HepG2 (cell line): Measurements from ENCODE around the gene CD7. TPM values are rescaled to one million over a fixed set of nuclear protein-coding genes. Genes with fewer than 3 reads are reported as not detected.

Experiments used
- ATAC-seq: fragments of 200-7000 bp; cut with Tn5 transposase; 3 replicates; pipeline ENCODE4 v1.9.1; 2020; ENCODE audit warnings: mild to moderate bottlenecking, moderate library complexity
- BruUV-seq: library from RNA; stranded (reverse); fragments of 400-500 nt; replicated peaks from 2 replicates; lab custom pipeline; 2021; lab: Mats Ljungman, UMichigan
- CTCF ChIA-PET: fragments of 300-600 bp; formaldehyde crosslinking; extraction: SDS; loops from one replicate; lab custom pipeline; 2021; ENCODE audit warnings: low total read pairs, inconsistent platforms, low intra/inter-chr PET ratio; lab: Yijun Ruan, JAX
- POLR2A ChIA-PET: fragments of 350-600 bp; sonication (Branson Sonifier 250); formaldehyde crosslinking; loops from one replicate; lab custom pipeline; 2020; ENCODE audit warnings: antibody characterized with exemption, inconsistent platforms; lab: Yijun Ruan, JAX
- DNase-seq: peaks from one replicate; pipeline ENCODE4 v3.0.0-alpha.2; 2015; ENCODE audit warnings: low spot score
- FAIRE-seq: peaks from 3 replicates; lab custom pipeline; 2011; peaks lifted over from hg19 to GRCh38; lab: Jason Lieb, UNC
- H2AFZ ChIP-seq: one replicate; pipeline ENCODE4 v1.6.1; 2011; ENCODE audit warnings: low read length, inconsistent platforms
- H3K27ac ChIP-seq: fragments of 300-600 bp; 3 replicates; pipeline ENCODE4 v1.8.0; 2011; ENCODE audit warnings: mixed run types, mild to moderate bottlenecking, mixed read lengths, low read length, inconsistent platforms; ENCODE audit not compliant: insufficient read depth; ENCODE audit errors: extremely low read length
- H3K27me3 ChIP-seq, 2 experiments: fragments of 200-600 bp in 1 of 2; 2 replicates in 1 of 2; 3 replicates in 1 of 2; pipeline versions ENCODE4 v1.6.0 to v1.8.0; 2011; ENCODE audit warnings: low read length in 2 of 2, mild to moderate bottlenecking in 2 of 2, moderate library complexity in 2 of 2, inconsistent platforms in 1 of 2; ENCODE audit not compliant: insufficient read depth in 2 of 2, control insufficient read depth in 1 of 2
- H3K36me3 ChIP-seq, 2 experiments: fragments of 200-600 bp in 1 of 2; replicated peaks in 1 of 2; 2 replicates in 1 of 2; 3 replicates in 1 of 2; pipeline versions ENCODE4 v1.5.1 to v1.8.0; 2011; ENCODE audit warnings: low read length in 2 of 2, inconsistent platforms in 1 of 2; ENCODE audit not compliant: insufficient read depth in 2 of 2, control insufficient read depth in 1 of 2
- H3K4me1 ChIP-seq: 2 replicates; pipeline ENCODE4 v1.5.1; 2012; ENCODE audit warnings: low read length, inconsistent platforms; ENCODE audit not compliant: insufficient read depth
- H3K4me2 ChIP-seq: 2 replicates; pipeline ENCODE4 v1.6.0; 2011; ENCODE audit warnings: low read depth, low read length, inconsistent platforms
- H3K4me3 ChIP-seq, 3 experiments: fragments of 200-600 bp in 1 of 3; sonication (generic), shearing (Covaris generic) in 1 of 3; replicated peaks in 1 of 3; 2 replicates each; pipeline ENCODE4 v1.5.1; 2011 to 2016; ENCODE audit warnings: low read length in 3 of 3, inconsistent platforms in 2 of 3, low read depth in 2 of 3, mild to moderate bottlenecking in 2 of 3, control low read depth in 1 of 3, mixed read lengths in 1 of 3; ENCODE audit not compliant: insufficient read depth in 1 of 3
- H3K79me2 ChIP-seq: one replicate; pipeline ENCODE4 v1.6.1; 2011; ENCODE audit warnings: low read length, inconsistent platforms; ENCODE audit not compliant: insufficient read depth
- H3K9ac ChIP-seq: 2 replicates; pipeline ENCODE4 v1.6.0; 2011; ENCODE audit warnings: mild to moderate bottlenecking, low read depth, low read length, inconsistent platforms; ENCODE audit not compliant: insufficient read depth
- H3K9me3 ChIP-seq: 2 replicates; pipeline ENCODE4 v1.5.1; 2012; ENCODE audit warnings: mild to moderate bottlenecking, low read length
- H4K20me1 ChIP-seq: 2 replicates; pipeline ENCODE4 v1.6.0; 2011; ENCODE audit warnings: inconsistent platforms, mild to moderate bottlenecking, low read length, moderate library complexity; ENCODE audit not compliant: insufficient read depth
- BCL6 ChIP-seq: IDR thresholded peaks from 2 replicates; pipeline ENCODE4 v1.6.1; 2016; ENCODE audit warnings: missing genetic modification reagents, missing compliant biosample characterization
- DRAP1 ChIP-seq: IDR thresholded peaks from 2 replicates; pipeline ENCODE4 v1.6.1; 2016; ENCODE audit warnings: missing genetic modification reagents, missing compliant biosample characterization
- ELK4 ChIP-seq: sonication (generic); formaldehyde crosslinking; IDR thresholded peaks from 2 replicates; pipeline ENCODE4 v1.9.0; 2021; ENCODE audit warnings: missing genetic modification reagents, borderline replicate concordance
- FOXP1 ChIP-seq, 2 experiments: fragments of 450-650 bp in 1 of 2; IDR thresholded peaks; 2 replicates each; pipeline ENCODE4 v1.6.1; 2017 to 2018; ENCODE audit warnings: antibody characterized with exemption in 1 of 2
- GZF1 ChIP-seq: sonication (generic); formaldehyde crosslinking; IDR thresholded peaks from 2 replicates; pipeline ENCODE4 v1.5.1; 2020; ENCODE audit warnings: mild to moderate bottlenecking, missing genetic modification reagents
- ISL2 ChIP-seq: sonication (generic); formaldehyde crosslinking; IDR thresholded peaks from 2 replicates; pipeline ENCODE4 v1.5.0; 2020; ENCODE audit warnings: missing genetic modification reagents
- JUND ChIP-seq: sonication (generic); formaldehyde crosslinking; IDR thresholded peaks from 2 replicates; pipeline ENCODE4 v1.8.0; 2022; ENCODE audit warnings: mild to moderate bottlenecking, missing genetic modification reagents
- KAT7 ChIP-seq: IDR thresholded peaks from 2 replicates; pipeline ENCODE4 v1.6.1; 2018; ENCODE audit warnings: borderline replicate concordance, missing compliant biosample characterization
- MAX ChIP-seq: IDR thresholded peaks from 2 replicates; pipeline ENCODE4 v1.6.1; 2012; ENCODE audit warnings: inconsistent platforms
- MTA3 ChIP-seq: sonication (generic); formaldehyde crosslinking; IDR thresholded peaks from 2 replicates; pipeline ENCODE4 v1.4.0; 2020; ENCODE audit warnings: missing genetic modification reagents
- NFE2L1 ChIP-seq: sonication (generic); formaldehyde crosslinking; IDR thresholded peaks from 2 replicates; pipeline ENCODE4 v1.4.0; 2020; ENCODE audit warnings: missing genetic modification reagents, mild to moderate bottlenecking, borderline replicate concordance
- PCBP1 ChIP-seq: fragments of 200-400 bp; formaldehyde crosslinking; IDR thresholded peaks from 2 replicates; pipeline ENCODE4 v1.6.1; 2017; ENCODE audit warnings: mild to moderate bottlenecking, low read depth, low read length, borderline replicate concordance
- POLR2A ChIP-seq, 2 experiments: IDR thresholded peaks; 2 replicates each; pipeline ENCODE4 v1.6.1; 2011; ENCODE audit warnings: low read depth in 2 of 2, low read length in 2 of 2, mild to moderate bottlenecking in 1 of 2, moderate library complexity in 1 of 2; ENCODE audit not compliant: insufficient read depth in 1 of 2
- RAD21 ChIP-seq: fragments of 450-650 bp; formaldehyde crosslinking; IDR thresholded peaks from 2 replicates; pipeline ENCODE4 v1.5.0; 2020; ENCODE audit warnings: mild to moderate bottlenecking
- RFXANK ChIP-seq: IDR thresholded peaks from 2 replicates; pipeline ENCODE4 v1.6.1; 2016
- SIX4 ChIP-seq: sonication (generic); formaldehyde crosslinking; IDR thresholded peaks from 2 replicates; pipeline ENCODE4 v1.4.0; 2020; ENCODE audit warnings: missing genetic modification reagents
- TARDBP ChIP-seq: sonication (generic); formaldehyde crosslinking; IDR thresholded peaks from 2 replicates; pipeline ENCODE4 v1.8.0; 2022; ENCODE audit warnings: mild to moderate bottlenecking, missing genetic modification reagents
- ZBTB20 ChIP-seq: sonication (generic); formaldehyde crosslinking; IDR thresholded peaks from 2 replicates; pipeline ENCODE4 v1.8.1; 2023; ENCODE audit warnings: missing genetic modification reagents, low read depth, mild to moderate bottlenecking, borderline replicate concordance
- ZBTB7A ChIP-seq: sonication (generic); formaldehyde crosslinking; IDR thresholded peaks from 2 replicates; pipeline ENCODE4 v1.8.0; 2022; ENCODE audit warnings: mild to moderate bottlenecking, missing genetic modification reagents
- ZNF121 ChIP-seq: sonication (generic); formaldehyde crosslinking; IDR thresholded peaks from 2 replicates; pipeline ENCODE4 v1.5.0; 2020; ENCODE audit warnings: mild to moderate bottlenecking, missing genetic modification reagents
- ZNF180 ChIP-seq: sonication (generic); formaldehyde crosslinking; IDR thresholded peaks from 2 replicates; pipeline ENCODE4 v1.4.0; 2020; ENCODE audit warnings: low read depth, missing genetic modification reagents, borderline replicate concordance
- ZNF546 ChIP-seq: sonication (generic); formaldehyde crosslinking; conservative IDR thresholded peaks from 2 replicates; pipeline ENCODE4 v1.8.1; 2023; ENCODE audit warnings: mild to moderate bottlenecking, missing genetic modification reagents
- ZNF720 ChIP-seq: sonication (generic); formaldehyde crosslinking; IDR thresholded peaks from 2 replicates; pipeline ENCODE4 v1.4.0; 2020; ENCODE audit warnings: missing genetic modification reagents
- WGBS: methylation state at CpG from one replicate; pipeline ENCODE4 v1.1.6; 2017; ENCODE audit warnings: low lambda C conversion rate; 5-methylcytosine and 5-hydroxymethylcytosine counted together
- in situ Hi-C: cut with HindIII; loops from 2 replicates; pipeline ENCODE4 v1.10.0; 2017; ENCODE audit warnings: low pct_unique_long_range_greater_than_20kb; ENCODE audit not compliant: extremely low pct_ligation_motif_present
- intact Hi-C: fragments of 100-400 bp; cut with micrococcal nuclease; formaldehyde crosslinking; loops from one replicate; pipeline ENCODE4 v1.10.0; 2022; ENCODE audit not compliant: unreplicated experiment
- polyA plus RNA-seq, 8 experiments: library from polyadenylated mRNA; depleted of rRNA in 3 of 8; stranded (reverse) in 7 of 8; unstranded in 1 of 8; fragments of >200 nt; fragmentation: Illumina TruSeq in 4 of 8; extraction: Trizol in 4 of 8; gene quantifications; 2 replicates each; pipeline versions ENCODE4 v1.2.1 to v1.2.3, GENCODE V29; 2011 to 2016; ENCODE audit warnings: low read depth in 4 of 8, missing spikeins in 1 of 8, mixed read lengths in 1 of 8; ENCODE audit not compliant: insufficient read depth in 1 of 8
- total RNA-seq, 5 experiments: library from RNA; depleted of rRNA; stranded (reverse); fragments of >200 nt; fragmentation: Illumina TruSeq; extraction: Trizol; gene quantifications; 2 replicates each; pipeline ENCODE4 v1.2.3, GENCODE V29; 2016; ENCODE audit warnings: low read depth in 1 of 5
- TF ChIP-seq, protein P1 (sequence below): sonication (generic); formaldehyde crosslinking; IDR thresholded peaks from 2 replicates; pipeline ENCODE4 v1.4.0; 2020; ENCODE audit warnings: mild to moderate bottlenecking, missing genetic modification reagents

The CD7 gene
- total and polyA plus RNA-seq, 2 of the 13 experiments (the other 11 are each of a cell fraction or from before 2014, with no cell fraction given) = 67.6 to 76.4 TPM

- Histone ChIP-seq H2AFZ (no peak overlapping the region), H4K20me1 (no peaks in the 10 kb centered on the region), H3K4me1 (peaks cover 73% of the 10 kb centered on the region), H3K27ac (no peak overlapping the region), H3K4me2 (peak overlapping the region; percentile 75), H3K9ac (peak overlapping the region; percentile 30; the same call in 1 of the 2 replicates), H3K79me2 (no peaks in the 10 kb centered on the region), H3K27me3 (no peaks in the 10 kb centered on the region), H3K4me3 (peak overlapping the region in 1 of 3 experiments; percentile 59; a peak in 1 of 6 replicates), H3K9me3 (no peaks in the 10 kb centered on the region), H3K36me3 (no peaks in the 10 kb centered on the region)
- FAIRE-seq (peak; percentile 60), DNase-seq (peak; percentile 56), ATAC-seq (peak; percentile 68)
- BruUV-seq = no TSS peak
- POLR2A ChIA-PET = interaction anchor here (0.9 to 12.8 kb wide), 16 partner anchors 9 to 76 kb away, joined by 3 to 270 read pairs (median 8); partner anchors contain the start of genes CD7, CSNK1D, SECTM1 and SLC16A3
- CTCF ChIA-PET = no interaction called here
- WGBS = 51% methylated on average over 13 of the region's 23 CpGs
- in situ Hi-C loops (no loop called here), intact Hi-C loops (loop anchor here (5.0 kb wide), 1 partner anchor 32 kb away; no protein-coding TSS in a partner anchor)
- TF ChIP-seq DRAP1 (CRISPR knock-in tag) = 0 out of 2 replicates have a peak, but pooled peaks have one; percentile 23
- TF ChIP-seq FOXP1 (IDR thresholded peaks at IDR 0.05) = no peak
- TF ChIP-seq FOXP1 (CRISPR knock-in tag; IDR thresholded peaks at IDR 0.05) = no peak
- peak; percentile 27; the same call in 1 of the 2 replicates for TF ChIP-seq RAD21 (CRISPR knock-in tag)
- TF ChIP-seq MTA3 (CRISPR knock-in tag) = no peak
- no peak for TF ChIP-seq POLR2A (IDR thresholded peaks at IDR 0.05; ENCODE audit: insufficient read depth in 1 of 2, low read depth in 2 of 2, low read length in 2 of 2)
- TF ChIP-seq ZNF720 (CRISPR knock-in tag) = no peak
- TF ChIP-seq ZNF180 (CRISPR knock-in tag) = no peak
- no peak for TF ChIP-seq GZF1
- no peak for TF ChIP-seq RFXANK (CRISPR knock-in tag)
- no peak; the same call in 1 of the 2 replicates for TF ChIP-seq ZBTB20 (CRISPR knock-in tag)
- TF ChIP-seq, protein P1, sequence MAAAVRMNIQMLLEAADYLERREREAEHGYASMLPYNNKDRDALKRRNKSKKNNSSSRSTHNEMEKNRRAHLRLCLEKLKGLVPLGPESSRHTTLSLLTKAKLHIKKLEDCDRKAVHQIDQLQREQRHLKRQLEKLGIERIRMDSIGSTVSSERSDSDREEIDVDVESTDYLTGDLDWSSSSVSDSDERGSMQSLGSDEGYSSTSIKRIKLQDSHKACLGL (CRISPR knock-in tag) = no peak
- TF ChIP-seq ZNF546 (CRISPR knock-in tag) = no peak
- TF ChIP-seq SIX4 (CRISPR knock-in tag) = no peak
- TF ChIP-seq ZNF121 = 0 out of 2 replicates have a peak, but pooled peaks have one; percentile 12
- TF ChIP-seq BCL6 (CRISPR knock-in tag) = no peak
- peak; percentile 80; the same call in 1 of the 2 replicates for TF ChIP-seq MAX
- TF ChIP-seq NFE2L1 (CRISPR knock-in tag) = no peak
- no peak for TF ChIP-seq PCBP1
- no peak for TF ChIP-seq ZBTB7A (CRISPR knock-in tag)
- no peak for TF ChIP-seq TARDBP (CRISPR knock-in tag)
- no peak for TF ChIP-seq JUND (CRISPR knock-in tag)
- 0 out of 2 replicates have a peak, but pooled peaks have one; percentile 21 for TF ChIP-seq ISL2 (CRISPR knock-in tag)
- TF ChIP-seq ELK4 = no peak
- 0 out of 2 replicates have a peak, but pooled peaks have one; percentile 42 for TF ChIP-seq KAT7 (CRISPR knock-in tag)
These were observed 12.3 kb downstream of the CD7 start for GRCh38 chr17:82304826-82305726.
